Measurements from ENCODE around the gene APIP.

Gene APIP

DNA sequence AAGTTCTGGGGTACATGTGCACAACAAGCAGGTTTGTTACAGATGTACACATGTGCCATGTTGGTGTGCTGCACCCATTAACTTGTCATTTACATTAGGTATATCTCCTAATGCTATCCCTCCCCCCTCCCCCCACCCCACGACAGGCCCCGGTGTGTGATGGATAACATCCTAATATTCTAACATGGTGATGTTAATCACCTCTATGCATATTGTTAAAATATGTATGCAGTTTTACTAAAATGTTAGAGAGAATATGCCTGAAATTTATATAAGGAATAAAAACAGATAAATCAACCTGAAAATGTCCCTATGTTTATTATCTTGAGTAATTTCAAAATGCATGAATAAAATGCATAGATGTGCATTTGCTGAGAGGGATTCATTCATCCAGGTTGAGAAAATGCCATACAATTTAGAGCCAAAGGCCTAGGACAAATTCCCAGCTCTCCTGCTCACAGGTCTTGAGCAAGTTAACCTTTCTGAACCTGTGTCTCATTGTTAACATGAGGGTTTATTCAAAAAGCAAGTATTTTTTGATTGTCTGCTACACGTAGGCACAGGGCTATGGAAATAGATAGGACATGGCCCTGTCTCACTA lies 38.7 kb downstream of the APIP start:
- DNase-seq = no peak

DNA sequence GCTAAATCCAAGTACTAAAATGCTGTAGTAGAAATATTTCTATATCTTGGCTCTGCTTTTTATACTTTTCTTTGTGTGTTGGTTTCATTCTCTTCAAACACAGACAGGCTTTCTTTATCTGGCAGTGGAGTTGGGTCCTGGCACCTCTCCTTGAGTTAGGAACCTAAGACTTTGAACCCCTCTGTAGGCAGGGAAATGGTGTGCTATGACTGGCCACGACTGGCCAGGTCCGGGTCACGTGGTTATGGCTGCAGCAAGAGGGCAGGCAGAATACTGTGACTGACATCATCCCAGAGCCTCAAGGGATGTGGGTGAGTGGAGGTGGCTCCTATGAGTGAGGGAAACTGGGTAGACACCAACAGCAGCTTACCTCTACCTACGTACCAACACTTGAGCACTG lies 42.0 kb downstream of the APIP start:
- no peak for DNase-seq

DNA sequence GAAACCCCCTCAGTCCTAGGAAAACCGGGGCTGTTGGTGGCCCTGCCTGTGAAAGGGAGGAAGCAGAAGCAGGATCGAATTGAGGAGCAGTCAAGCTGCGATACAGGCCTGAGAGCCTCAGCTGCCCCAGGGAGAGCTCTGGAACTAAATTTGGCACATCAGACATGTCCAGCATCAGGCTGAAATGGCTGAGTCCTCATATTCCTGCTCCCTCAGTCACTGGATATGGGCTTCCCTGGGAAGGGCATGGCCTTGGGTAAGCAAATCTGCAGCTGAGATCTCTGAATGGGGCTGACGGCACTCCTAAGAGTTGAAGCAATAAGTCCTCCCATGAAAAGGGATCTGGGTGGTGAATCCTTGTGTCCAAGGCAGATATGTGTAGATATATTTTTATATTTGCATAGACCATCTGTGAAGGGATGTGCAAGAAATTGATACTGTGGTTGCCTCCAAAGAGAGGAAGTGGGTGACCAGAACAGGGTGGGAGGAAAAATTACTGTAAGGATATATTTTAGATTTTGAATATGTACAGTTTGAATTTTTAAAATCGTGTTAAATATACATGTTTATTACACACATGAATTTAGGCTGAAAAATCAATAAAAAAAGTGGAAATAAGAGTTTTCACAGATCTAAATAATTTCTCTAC lies 45.5 kb downstream of the APIP start:
- no peak for DNase-seq

DNA sequence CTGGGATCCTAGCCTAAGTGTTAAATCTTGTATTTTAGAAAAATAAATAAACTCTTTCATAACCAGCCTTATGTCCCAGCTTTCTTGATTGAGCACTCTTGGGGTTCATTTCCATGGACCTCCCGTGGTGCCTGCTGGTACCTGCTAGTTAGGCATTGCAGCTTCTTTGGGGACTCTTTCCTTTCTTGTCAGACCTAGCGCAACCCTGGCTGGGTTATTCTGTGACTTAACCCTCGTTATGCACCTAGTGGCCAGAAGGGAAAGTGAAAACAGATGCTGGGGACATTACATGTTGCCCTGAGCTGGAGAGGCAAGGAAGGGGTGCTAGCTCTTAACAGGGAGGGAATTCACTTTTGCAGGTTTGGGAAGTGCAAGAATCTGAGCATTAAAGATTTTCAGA lies 46.8 kb downstream of the APIP start:
- no peak for DNase-seq

DNA sequence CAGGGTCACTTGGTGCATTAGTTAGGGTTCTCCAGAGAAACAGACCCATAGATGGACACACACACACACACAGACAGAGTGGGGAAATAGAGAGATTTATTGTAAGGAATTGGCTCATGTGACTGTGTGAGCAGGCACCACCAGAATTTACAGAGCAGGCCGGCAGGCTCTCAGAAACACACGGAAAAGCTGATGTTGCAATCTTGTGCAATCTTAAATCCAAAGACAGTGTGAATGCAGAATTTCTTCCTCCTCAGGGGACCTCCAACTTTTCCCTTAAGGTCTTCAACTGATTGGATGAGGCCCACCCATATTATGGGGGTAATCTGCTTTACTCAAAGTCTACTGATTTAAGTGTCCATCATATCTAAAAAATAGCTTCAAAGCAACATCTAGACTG lies 49.8 kb downstream of the APIP start:
- no peak for DNase-seq

DNA sequence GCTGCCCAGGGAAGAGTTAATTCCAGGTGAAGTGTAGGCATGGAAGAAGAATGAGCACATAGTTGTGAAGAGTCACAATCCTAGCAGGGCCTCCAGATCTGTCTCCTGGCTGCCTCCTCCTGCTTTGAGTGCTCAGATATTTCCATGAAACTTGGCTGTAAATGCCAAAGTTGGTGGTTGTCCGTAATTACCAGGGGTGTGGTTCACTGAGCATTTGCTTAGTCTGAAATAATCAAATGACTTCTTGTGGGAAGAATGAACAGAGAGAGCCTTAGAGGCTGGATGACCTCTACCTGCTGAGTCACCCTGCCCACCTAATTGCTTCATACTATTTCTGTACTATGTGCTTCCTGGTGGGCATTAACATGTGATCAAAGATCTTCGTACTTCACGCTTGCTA lies 50.9 kb downstream of the APIP start:
- DNase-seq = no peak

DNA sequence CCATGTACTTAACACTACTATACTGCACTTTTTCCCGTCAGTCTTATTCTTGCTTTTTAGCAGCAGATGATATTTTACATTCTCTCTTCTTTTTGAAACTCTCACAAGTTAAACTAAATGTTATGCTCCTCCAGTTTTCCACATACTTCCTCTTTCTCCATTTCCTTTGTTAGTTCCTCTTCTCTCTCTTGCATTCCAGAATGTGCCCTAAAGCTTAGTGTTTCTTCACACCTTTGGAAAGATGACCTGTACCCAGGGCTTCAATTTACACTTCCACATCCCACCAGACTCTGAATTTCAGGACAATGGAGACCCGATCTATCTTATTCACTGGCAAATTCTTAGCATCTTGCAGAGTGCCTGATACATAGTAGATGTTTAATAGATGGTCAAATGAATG lies 51.8 kb downstream of the APIP start:
- DNase-seq = no peak

DNA sequence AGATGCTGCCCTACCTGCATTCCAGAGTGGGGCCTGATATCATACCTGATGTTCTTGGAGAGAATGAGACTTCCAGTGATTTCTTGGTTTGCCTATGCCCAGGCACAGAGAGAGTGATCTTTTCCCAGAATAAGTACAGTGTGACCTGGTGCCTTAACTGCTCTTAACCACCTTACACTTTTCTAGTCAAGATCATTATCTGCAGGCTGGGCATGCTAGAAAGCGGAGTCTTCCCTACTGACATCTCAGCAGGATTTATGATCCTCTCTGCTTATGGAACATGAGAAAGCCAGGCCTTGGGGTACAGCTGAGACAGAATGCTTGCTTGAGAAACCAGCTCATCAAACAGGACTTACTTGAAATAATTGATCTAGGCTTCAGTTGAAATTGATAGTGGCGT lies 53.1 kb downstream of the APIP start:
- no peak for DNase-seq

DNA sequence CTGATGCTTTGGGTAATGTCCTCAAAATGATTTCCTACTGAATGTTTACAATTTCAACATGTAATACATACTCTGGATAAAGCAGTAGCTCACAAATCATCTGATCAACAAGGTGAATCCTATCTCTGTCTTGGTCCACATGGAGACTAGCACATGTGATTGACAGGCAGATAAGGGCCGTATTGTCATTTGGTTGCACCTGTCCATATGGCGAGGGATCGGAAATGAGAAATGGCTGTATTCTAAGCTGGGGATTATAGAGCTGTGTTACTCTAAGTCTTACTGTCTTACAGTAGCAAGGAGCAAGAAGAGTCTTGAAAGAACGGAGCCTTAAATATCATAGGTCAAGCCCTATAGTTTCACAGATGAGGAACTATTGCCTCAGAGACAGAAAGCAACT lies 55.7 kb downstream of the APIP start:
- no peak for DNase-seq

DNA sequence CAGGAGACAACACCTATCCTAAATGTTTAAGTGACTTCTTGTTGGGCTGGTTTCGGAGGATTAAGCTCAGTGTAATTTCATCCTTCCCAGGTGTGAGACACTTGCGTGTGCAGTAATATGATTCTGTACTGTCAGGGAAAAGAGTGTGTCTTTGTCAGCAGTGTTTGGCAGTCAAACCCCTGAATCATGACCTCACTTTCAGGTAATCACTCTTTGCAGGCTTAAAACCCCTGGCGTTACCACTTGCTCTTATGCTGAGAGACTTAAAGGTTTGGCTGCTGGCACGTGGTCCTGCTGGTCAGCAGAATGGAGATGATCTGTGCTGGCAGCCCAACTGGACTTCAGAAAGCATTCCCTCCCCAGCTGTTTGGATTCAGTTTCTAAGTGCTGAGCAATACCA lies 56.1 kb downstream of the APIP start:
- no peak for DNase-seq

DNA sequence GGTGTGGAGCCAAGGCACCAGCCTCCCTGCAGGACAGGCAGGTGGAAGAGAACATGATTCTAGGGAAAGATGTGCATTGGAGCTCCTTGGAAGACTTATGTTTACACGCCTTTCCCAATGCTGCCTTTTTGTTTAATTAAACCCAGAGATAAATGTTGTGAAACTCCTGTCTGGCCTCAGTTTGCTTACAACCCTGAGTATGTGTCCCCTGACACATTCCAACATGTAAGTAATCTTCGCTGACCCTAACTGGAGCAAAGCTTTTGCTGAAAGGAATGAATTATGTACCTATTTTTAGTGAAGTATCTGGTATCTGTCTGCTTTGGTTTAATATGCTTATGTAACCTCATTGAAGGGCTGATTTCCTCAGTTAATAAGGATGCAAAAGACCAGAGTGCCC lies 56.7 kb downstream of the APIP start:
- no peak for DNase-seq

DNA sequence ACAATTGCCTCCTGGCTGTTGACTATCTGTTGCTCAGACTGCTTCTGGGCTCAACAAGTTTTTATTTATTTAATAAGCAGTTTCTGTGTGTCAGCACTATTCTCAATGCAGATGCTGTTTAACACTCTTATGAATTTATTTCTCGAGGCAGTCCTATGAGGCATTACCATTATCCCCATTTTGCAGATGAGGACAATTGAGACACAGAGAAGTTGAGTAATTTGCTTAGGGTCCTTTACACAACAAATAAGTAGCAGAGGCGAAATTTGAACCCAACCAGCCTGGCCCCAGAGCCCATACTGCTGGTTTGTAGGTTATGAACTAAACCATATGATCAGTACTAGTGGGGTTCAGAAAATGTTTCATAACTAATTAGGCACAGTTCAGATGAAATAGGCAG lies 58.7 kb downstream of the APIP start:
- DNase-seq = no peak

DNA sequence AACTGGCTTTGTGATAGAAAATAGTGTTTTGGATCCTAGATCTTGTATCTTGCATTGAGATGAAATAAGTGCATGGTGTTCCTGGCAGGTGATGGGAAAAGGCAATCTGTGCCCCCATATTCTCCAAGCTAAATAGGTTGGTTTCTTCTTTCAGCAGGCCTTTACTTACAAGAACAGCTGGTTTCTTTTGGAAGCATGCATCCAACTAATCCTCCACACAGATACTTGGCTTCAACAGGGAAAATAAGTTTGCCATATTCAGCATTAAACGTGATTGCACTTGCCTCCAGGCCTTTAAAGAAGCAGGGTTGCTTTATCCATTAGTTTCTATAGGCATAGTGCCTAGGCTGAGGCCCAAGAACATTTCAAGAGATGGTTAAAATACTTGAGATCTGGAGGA lies 59.9 kb downstream of the APIP start:
- DNase-seq = no peak

DNA sequence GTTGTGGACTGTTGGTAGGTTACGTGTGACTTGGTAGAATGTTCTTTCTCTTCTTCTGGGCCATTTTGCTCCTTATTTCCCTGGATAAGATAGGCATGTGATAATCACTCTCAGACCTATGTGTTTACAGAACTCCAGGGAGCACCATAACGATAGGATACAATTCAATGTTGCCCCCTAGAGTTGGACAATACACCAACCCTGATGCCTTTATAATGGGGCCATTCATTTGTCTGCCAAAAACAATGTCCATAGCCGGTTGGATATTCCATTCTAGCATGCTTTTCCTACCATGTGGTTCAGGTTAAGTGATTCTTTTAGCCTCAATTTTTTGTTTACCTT lies 60.5 kb downstream of the APIP start:
- DNase-seq = no peak

DNA sequence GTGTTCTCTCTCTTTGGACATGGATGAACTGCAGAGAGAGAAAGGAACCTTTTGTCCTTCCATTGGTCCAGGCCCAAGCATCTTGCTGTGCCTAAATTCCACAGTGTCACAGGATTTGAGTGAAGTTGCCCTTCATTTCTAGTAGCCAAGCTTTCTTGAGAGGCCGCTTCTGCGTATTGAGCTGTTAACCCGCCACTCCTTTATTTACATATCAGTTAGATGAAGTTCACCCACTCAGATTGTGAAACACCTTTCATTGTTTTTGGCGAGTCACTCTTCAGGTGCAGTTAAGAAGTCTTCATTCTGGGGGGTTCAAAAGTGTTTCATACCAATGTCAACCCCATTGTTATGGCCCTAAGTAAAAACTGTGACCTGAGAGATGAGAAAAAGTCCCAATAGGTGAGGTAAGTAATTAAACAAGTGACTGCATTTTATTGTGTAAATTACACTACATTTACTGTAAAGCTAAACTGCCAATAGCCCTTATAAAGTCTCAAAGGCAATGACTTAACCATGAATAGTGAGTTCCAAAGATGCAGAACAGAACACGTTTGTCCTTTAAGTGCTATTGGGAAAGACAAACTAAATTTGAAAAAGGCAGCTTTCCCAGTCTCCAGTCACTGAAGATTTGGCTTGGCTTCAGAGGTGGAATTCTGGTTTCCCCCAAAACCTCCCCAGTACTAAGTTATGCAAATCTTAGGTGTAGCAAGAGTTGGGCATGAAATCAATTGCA lies 61.0 kb downstream of the APIP start:
- DNase-seq = no peak

DNA sequence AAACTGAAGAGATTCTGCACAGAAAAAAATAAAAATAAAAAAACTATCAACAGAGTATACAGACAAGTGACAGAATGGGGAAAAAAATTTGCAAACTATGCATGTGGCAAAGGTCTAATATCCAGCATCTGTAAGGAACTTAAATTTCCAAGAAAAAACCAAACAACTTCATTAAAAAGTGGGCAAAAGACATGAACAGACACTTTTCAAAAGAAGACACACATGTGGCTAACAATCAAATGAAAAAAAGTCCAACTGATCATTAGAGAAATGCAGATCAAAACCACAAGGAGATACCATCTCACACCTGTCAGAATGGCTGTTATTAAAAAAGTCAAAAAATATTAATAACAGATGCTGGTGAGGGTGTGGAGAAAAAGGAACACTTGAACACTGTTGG lies 64.3 kb downstream of the APIP start:
- no peak for DNase-seq

DNA sequence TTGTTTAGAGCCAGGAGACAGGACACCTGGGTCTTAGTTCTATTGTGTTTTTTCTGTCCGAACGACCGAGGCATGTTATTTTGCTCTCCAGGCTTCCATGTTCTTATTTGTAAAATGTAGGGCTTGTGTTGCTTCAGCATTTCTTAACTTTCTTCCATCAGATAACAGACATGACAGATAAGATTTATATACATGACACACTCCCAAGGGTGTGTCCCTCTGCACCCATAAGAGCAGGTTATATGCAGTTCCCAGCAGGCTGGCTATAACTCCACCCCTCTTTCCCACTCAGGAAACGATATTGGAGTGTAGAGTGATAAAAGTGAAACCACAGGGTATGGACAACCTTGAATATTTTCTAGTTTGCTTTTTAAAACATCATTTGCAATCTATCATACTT lies 65.8 kb downstream of the APIP start:
- DNase-seq = no peak

DNA sequence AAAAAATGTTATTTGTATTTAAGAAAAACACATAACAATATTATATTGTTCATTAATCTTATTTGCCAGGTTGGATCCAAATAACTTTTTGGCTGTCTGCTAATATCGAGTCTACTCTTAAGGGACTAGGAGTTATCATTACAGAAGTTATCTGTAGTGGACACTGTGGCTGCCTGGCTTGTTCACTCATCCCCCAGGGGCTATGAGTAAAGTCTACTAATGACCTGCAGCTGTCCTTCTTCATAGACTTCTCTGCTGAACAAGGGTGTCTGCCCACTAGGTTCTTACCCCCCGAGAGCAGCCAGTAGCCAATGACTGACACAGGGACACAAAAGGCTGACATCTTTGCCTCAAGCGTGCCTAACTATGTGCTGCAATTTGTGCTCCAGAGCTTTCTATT lies 69.7 kb downstream of the APIP start:
- no peak for DNase-seq

DNA sequence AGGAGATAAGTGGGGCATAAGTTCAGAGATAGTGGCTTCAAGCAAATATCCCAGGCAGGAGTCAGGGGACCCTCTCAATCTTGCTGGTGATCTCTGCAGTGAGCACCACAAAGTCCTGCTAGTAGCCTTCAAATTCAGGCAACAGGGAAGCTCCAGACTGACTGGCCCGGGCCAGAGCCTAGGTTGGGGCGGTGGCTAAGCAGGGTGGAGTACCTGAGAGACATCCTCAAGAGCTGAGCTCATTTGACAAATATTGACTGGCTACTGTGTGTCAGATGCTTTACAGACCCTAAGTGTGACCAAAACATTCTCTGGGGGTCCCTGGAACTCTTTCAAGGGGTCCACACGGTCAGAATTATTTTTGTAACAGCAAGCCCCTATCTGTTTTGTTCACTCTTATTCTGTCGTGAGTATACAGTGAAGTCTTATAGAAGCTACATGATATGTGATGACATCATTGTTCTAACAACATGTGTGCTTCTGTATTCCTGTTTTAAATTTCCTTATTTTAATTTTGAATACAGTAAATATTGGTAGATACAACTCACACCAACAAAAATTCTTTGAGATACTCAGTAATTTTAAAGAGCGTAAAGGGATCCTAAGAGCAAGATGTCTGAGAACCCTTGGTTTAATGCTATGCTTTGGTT lies 71.6 kb downstream of the APIP start:
- DNase-seq = no peak

DNA sequence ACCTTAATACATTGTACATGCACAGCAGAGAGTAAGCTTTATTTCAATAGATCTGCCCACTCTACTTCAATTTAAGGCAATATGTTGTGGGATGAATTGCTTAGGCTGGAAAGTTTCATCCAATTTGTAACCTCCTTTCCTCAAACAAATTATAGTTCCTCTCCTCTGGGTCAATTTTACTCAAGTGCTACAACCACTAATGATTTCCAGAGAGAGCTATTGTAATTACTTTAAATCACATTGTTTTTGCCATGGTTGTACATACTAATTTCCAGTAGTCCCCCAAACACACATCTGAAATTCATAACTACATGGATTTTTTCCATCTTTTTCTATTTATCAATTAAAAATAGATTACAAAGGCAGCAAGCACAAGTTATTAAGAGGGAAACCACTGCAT lies 72.9 kb downstream of the APIP start:
- DNase-seq = no peak

DNA sequence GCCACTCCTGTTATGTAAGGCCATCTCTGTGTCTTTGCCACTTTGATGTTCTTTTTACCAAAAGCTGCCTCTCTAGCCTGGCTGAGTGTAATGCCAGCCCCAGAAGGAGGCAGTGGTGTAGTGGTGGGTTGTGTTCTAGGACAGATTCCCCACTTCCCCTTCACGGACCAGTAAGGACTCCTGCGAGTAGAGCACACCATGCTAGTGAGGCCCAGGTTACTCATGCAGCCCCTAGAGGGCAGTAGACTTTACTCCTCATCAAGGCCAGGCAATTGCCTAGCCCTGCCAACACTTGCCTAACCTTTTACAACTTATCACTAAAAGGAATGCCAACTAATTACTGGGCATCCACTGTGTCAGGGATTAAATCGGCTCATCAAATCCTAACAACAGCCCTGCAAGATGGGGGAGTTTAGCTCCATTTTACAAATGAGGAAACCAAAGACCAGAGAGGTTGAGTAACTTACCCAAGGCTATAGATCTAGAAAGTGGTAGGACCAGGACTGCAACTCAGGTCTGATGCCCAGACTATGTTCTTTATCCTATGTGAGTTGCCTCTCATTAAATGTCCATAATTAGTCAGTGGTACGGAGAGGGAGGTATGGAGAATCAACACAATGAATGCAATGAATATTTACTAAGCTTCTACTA lies 75.3 kb downstream of the APIP start:
- DNase-seq = no peak

DNA sequence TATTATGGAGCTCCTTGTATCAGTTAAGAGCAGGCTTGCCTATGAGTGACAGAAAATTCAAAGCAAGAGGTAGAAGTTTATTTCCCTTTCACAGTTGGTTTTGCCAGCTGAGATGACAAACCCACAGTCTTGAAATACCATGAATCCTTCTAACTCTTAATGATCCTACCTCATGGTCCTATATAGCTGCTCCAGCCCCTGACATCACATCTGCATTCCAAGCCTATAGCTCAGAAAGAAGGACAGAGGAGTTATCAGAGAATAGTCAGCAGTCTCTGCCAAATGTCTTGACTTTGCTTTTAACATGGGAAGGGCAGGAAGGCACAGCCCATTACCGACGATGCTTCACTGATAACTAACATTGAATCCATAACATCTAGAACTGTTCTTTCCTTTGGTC lies 76.2 kb downstream of the APIP start:
- DNase-seq = no peak

DNA sequence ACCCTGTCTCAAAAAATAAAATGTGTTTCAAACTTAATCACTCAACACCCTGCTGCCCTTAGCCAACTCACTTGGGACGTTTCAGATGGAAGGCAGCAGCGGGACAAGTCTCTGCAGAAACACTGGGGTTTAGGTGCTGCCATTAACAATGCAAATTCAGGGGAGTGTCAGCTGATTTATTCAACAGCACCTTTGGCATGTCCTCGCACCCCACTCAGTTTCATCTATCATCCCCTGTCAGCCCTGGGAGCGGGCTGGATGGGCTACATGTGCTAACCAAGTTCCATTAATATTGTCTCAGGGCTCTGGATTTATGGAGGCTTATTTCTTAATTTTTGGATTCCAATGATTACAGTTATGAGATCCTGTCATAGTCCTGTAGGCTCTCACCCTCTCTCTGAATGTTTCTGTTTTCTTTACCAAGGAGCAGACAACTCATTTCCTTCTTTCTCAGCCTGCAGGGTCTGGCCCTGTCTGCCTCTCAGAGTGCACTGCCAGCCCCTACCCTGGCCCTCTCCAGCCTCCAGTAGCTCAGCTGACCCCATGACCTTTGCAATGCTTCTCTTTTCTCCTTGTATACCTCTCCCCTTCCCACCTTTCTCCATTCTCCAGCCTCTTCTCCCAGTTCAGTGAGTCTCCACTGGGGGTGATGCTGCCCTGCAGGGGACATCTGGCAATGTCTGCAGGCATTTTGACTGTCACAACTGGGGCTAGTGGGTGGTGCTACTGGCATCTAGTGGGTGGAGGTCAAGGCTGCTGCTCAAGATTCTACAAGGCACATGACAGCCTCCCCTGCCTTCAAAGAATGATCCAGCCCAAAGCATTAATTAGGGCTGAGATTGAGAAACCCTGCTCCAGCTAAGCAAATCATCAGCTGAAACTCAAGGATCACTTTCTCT lies 79.0 kb downstream of the APIP start:
- DNase-seq = no peak
